H1 (cell line): ENCODE data around the gene TNFSF15. TPM values are rescaled to one million over a fixed set of nuclear protein-coding genes. Genes with fewer than 3 reads are reported as not detected.

Experiments
- CTCF ChIA-PET: fragments of 300-600 bp; sonication (Branson Sonifier 250); formaldehyde crosslinking; loops from one replicate; lab custom pipeline; 2021; ENCODE audit not compliant: partially characterized antibody; lab: Charles Lee
- POLR2A ChIA-PET: fragments of 300-600 bp; sonication (Branson Sonifier 250); formaldehyde crosslinking; loops from one replicate; lab custom pipeline; 2021; ENCODE audit warnings: inconsistent platforms; ENCODE audit not compliant: partially characterized antibody; lab: Charles Lee
- DNase-seq, 2 experiments: peaks; one replicate each; pipeline versions ENCODE4 v3.0.0 to v3.0.0-alpha.2; 2010 to 2022; ENCODE audit warnings: low spot score in 2 of 2, low read depth in 1 of 2, mixed read lengths in 1 of 2
- FAIRE-seq: peaks from 2 replicates; lab custom pipeline; 2011; peaks lifted over from hg19 to GRCh38; lab: Jason Lieb, UNC
- H2AFZ ChIP-seq: 2 replicates; pipeline ENCODE4 v1.8.1; 2012; ENCODE audit warnings: low read length, inconsistent platforms
- H2AK5ac ChIP-seq: 2 replicates; pipeline ENCODE4 v1.6.1; 2013; ENCODE audit warnings: low read depth, low read length
- H2BK120ac ChIP-seq: replicated peaks from 2 replicates; pipeline ENCODE3; 2013; ENCODE audit warnings: low read depth, low read length, inconsistent platforms
- H2BK12ac ChIP-seq: 2 replicates; pipeline ENCODE4 v1.6.1; 2013; ENCODE audit warnings: low read depth, low read length
- H2BK15ac ChIP-seq: 2 replicates; pipeline ENCODE4 v1.6.1; 2013; ENCODE audit warnings: low read length
- H2BK20ac ChIP-seq: 2 replicates; pipeline ENCODE4 v1.6.1; 2013; ENCODE audit warnings: low read length
- H2BK5ac ChIP-seq: 2 replicates; pipeline ENCODE4 v1.6.1; 2013; ENCODE audit warnings: low read depth, low read length
- H3K14ac ChIP-seq: 2 replicates; pipeline ENCODE4 v1.6.1; 2013; ENCODE audit warnings: inconsistent platforms; ENCODE audit not compliant: insufficient read length
- H3K18ac ChIP-seq: 2 replicates; pipeline ENCODE4 v1.6.1; 2013; ENCODE audit warnings: low read length; ENCODE audit errors: extremely low read depth
- H3K23ac ChIP-seq: 2 replicates; pipeline ENCODE4 v1.6.1; 2013; ENCODE audit warnings: inconsistent platforms; ENCODE audit not compliant: insufficient read length
- H3K23me2 ChIP-seq: 2 replicates; pipeline ENCODE4 v1.6.1; 2013; ENCODE audit warnings: low read depth, low read length
- H3K27ac ChIP-seq: 2 replicates; pipeline ENCODE4 v1.6.1; 2011; ENCODE audit warnings: low read depth, low read length, inconsistent platforms
- H3K27me3 ChIP-seq, 4 experiments: replicated peaks in 1 of 4; 1 replicate in 1 of 4; 2 replicates in 3 of 4; pipeline versions ENCODE4 v1.6.1 to v1.8.1; 2011 to 2013; ENCODE audit warnings: low read length in 3 of 4, mild to moderate bottlenecking in 3 of 4, inconsistent platforms in 2 of 4, mixed read lengths in 2 of 4, moderate library complexity in 1 of 4; ENCODE audit not compliant: control insufficient read depth in 3 of 4, insufficient read depth in 3 of 4; ENCODE audit errors: extremely low read depth in 1 of 4
- H3K36me3 ChIP-seq, 4 experiments: 2 replicates each; pipeline versions ENCODE4 v1.6.1 to v1.8.1; 2011 to 2013; ENCODE audit warnings: mild to moderate bottlenecking in 4 of 4, low read length in 3 of 4, moderate library complexity in 2 of 4, control low read depth in 1 of 4, inconsistent platforms in 1 of 4; ENCODE audit not compliant: insufficient read depth in 4 of 4, control insufficient read depth in 2 of 4
- H3K4ac ChIP-seq: replicated peaks from 2 replicates; pipeline ENCODE3; 2013; ENCODE audit warnings: low read length, low read depth, mixed read lengths, inconsistent platforms; ENCODE audit not compliant: insufficient read length
- H3K4me1 ChIP-seq, 4 experiments: replicated peaks in 1 of 4; 1 replicate in 1 of 4; 2 replicates in 3 of 4; pipeline versions ENCODE4 v1.6.1 to v1.8.1; 2011 to 2013; ENCODE audit warnings: low read length in 3 of 4, inconsistent platforms in 2 of 4, mixed read lengths in 1 of 4; ENCODE audit not compliant: insufficient read depth in 4 of 4, control insufficient read depth in 3 of 4
- H3K4me2 ChIP-seq, 2 experiments: 2 replicates each; pipeline versions ENCODE4 v1.6.1 to v1.8.1; 2011 to 2013; ENCODE audit warnings: low read depth in 2 of 2, low read length in 2 of 2, control low read depth in 1 of 2, inconsistent platforms in 1 of 2, mild to moderate bottlenecking in 1 of 2; ENCODE audit not compliant: insufficient read depth in 1 of 2
- H3K4me3 ChIP-seq, 4 experiments: fragments of 200-600, 300-600 bp in 1 of 4; sonication (generic), shearing (Covaris generic), sonication (Bioruptor Twin) in 1 of 4; 2 replicates each; pipeline versions ENCODE4 v1.5.1 to v1.8.1; 2011 to 2016; ENCODE audit warnings: low read length in 4 of 4, low read depth in 3 of 4, control low read depth in 2 of 4, inconsistent platforms in 2 of 4, mild to moderate bottlenecking in 2 of 4, mixed read lengths in 1 of 4, moderate library complexity in 1 of 4; ENCODE audit not compliant: insufficient read depth in 2 of 4; ENCODE audit errors: extremely low read depth in 1 of 4
- H3K56ac ChIP-seq: replicated peaks from 2 replicates; pipeline ENCODE3; 2013; ENCODE audit warnings: low read depth, mild to moderate bottlenecking, mixed read lengths, low read length, inconsistent platforms; ENCODE audit not compliant: insufficient read length
- H3K79me1 ChIP-seq: 2 replicates; pipeline ENCODE4 v1.6.1; 2013; ENCODE audit warnings: low read depth, low read length, control low read depth
- H3K79me2 ChIP-seq, 2 experiments: 2 replicates each; pipeline versions ENCODE4 v1.6.1 to v1.8.1; 2012 to 2013; ENCODE audit warnings: low read length in 2 of 2, mild to moderate bottlenecking in 2 of 2, inconsistent platforms in 1 of 2; ENCODE audit not compliant: insufficient read depth in 2 of 2, control insufficient read depth in 1 of 2
- H3K9ac ChIP-seq, 4 experiments: replicated peaks in 1 of 4; 1 replicate in 1 of 4; 2 replicates in 3 of 4; pipeline versions ENCODE4 v1.6.1 to v1.8.1; 2011 to 2013; ENCODE audit warnings: low read depth in 3 of 4, low read length in 3 of 4, control low read depth in 2 of 4, mild to moderate bottlenecking in 2 of 4, moderate library complexity in 2 of 4, inconsistent platforms in 1 of 4; ENCODE audit errors: extremely low read depth in 1 of 4
- H3K9me3 ChIP-seq, 2 experiments: 2 replicates each; pipeline versions ENCODE4 v1.6.1 to v1.8.1; 2012 to 2013; ENCODE audit warnings: mild to moderate bottlenecking in 2 of 2, moderate library complexity in 2 of 2, control low read depth in 1 of 2, inconsistent platforms in 1 of 2, low read depth in 1 of 2, low read length in 1 of 2, mixed read lengths in 1 of 2; ENCODE audit not compliant: insufficient read depth in 2 of 2
- H4K20me1 ChIP-seq, 2 experiments: replicated peaks in 1 of 2; 2 replicates each; pipeline versions ENCODE3 to v1.8.1; 2011 to 2013; ENCODE audit warnings: inconsistent platforms in 2 of 2, low read length in 2 of 2, mild to moderate bottlenecking in 1 of 2; ENCODE audit not compliant: insufficient read depth in 2 of 2, control insufficient read depth in 1 of 2
- H4K5ac ChIP-seq: 2 replicates; pipeline ENCODE4 v1.6.1; 2013; ENCODE audit warnings: low read length, low read depth, mixed read lengths, inconsistent platforms; ENCODE audit not compliant: insufficient read length
- H4K8ac ChIP-seq: 2 replicates; pipeline ENCODE4 v1.8.0; 2013; ENCODE audit warnings: mild to moderate bottlenecking, moderate library complexity, low read length, inconsistent platforms; ENCODE audit not compliant: insufficient read depth; ENCODE audit errors: extremely low read depth
- H4K91ac ChIP-seq: replicated peaks from 2 replicates; pipeline ENCODE3; 2013; ENCODE audit warnings: low read length, mixed read lengths, inconsistent platforms; ENCODE audit not compliant: insufficient read length
- ATF3 ChIP-seq: IDR thresholded peaks from 2 replicates; pipeline ENCODE4 v1.6.1; 2011; ENCODE audit warnings: low read depth, mild to moderate bottlenecking, low read length; ENCODE audit not compliant: insufficient read depth
- EP300 ChIP-seq, 2 experiments: IDR thresholded peaks; 1 replicate in 1 of 2; 2 replicates in 1 of 2; pipeline ENCODE4 v1.6.1; 2011 to 2012; ENCODE audit warnings: low read depth in 2 of 2, low read length in 2 of 2, mild to moderate bottlenecking in 2 of 2, borderline replicate concordance in 1 of 2, inconsistent platforms in 1 of 2, moderate library complexity in 1 of 2
- GABPA ChIP-seq: IDR thresholded peaks from 2 replicates; pipeline ENCODE4 v1.6.1; 2011; ENCODE audit warnings: mild to moderate bottlenecking, low read length, moderate library complexity, borderline replicate concordance; ENCODE audit not compliant: insufficient read depth
- MAFK ChIP-seq: IDR thresholded peaks from 2 replicates; pipeline ENCODE4 v1.6.1; 2012; ENCODE audit warnings: low read depth, mild to moderate bottlenecking, improper control_type of control experiment, low read length
- RNF2 ChIP-seq: fragments of 200-900, 300-1000 bp; sonication (generic); IDR thresholded peaks from 2 replicates; pipeline ENCODE4 v1.7.1; 2016; ENCODE audit warnings: borderline replicate concordance, low read depth, mild to moderate bottlenecking, antibody characterized with exemption, low read length; ENCODE audit not compliant: poor library complexity, severe bottlenecking; ENCODE audit errors: missing control alignments
- SIN3A ChIP-seq, 2 experiments: IDR thresholded peaks in 1 of 2; conservative IDR thresholded peaks in 1 of 2; 2 replicates each; pipeline ENCODE4 v1.6.1; 2011 to 2012; ENCODE audit warnings: low read length in 2 of 2, improper control_type of control experiment in 1 of 2, low read depth in 1 of 2, mild to moderate bottlenecking in 1 of 2
- SP2 ChIP-seq: IDR thresholded peaks from 2 replicates; pipeline ENCODE4 v1.6.1; 2012; ENCODE audit warnings: mild to moderate bottlenecking, low read length, inconsistent platforms
- TAF1 ChIP-seq: IDR thresholded peaks from 2 replicates; pipeline ENCODE4 v1.6.1; 2011; ENCODE audit warnings: mild to moderate bottlenecking, low read depth, low read length
- WGBS, 2 experiments: shearing (Covaris generic) in 1 of 2; methylation state at CpG; one replicate each; pipeline versions ENCODE4 v1.1.6 to v1.1.7; 2013 to 2015; ENCODE audit warnings: low lambda C conversion rate in 2 of 2, mixed read lengths in 2 of 2, inconsistent platforms in 1 of 2, low coverage in 1 of 2, missing lambda C conversion rate in 1 of 2; ENCODE audit not compliant: insufficient replicate concordance in 2 of 2, insufficient coverage in 1 of 2, insufficient read length in 1 of 2; ENCODE audit errors: extremely low coverage in 1 of 2, missing lambda C conversion rate in 1 of 2; 5-methylcytosine and 5-hydroxymethylcytosine counted together
- polyA plus RNA-seq, 7 experiments: library from polyadenylated mRNA; depleted of rRNA in 3 of 7; stranded (reverse) in 5 of 7; unstranded in 2 of 7; fragments of >200 nt in 5 of 7; fragments of 200-250 nt in 2 of 7; gene quantifications; 1 replicate in 5 of 7; 2 replicates in 1 of 7; 4 replicates in 1 of 7; pipeline versions ENCODE4 v1.2.1 to v1.2.3, GENCODE V29; 2011 to 2013; ENCODE audit warnings: missing spikeins in 2 of 7, mixed read lengths in 2 of 7
- total RNA-seq: library from RNA; stranded (reverse); fragmentation: NEBNext Ultra II Directional; extraction: Animal tissue kit (Norgen Biotek cat#: 25700); gene quantifications from 2 replicates; pipeline ENCODE4 v1.2.1, GENCODE V29; 2021
- TF ChIP-seq, protein P1 (sequence below): IDR thresholded peaks from 2 replicates; pipeline ENCODE4 v1.6.1; 2011; ENCODE audit warnings: low read length, improper control_type of control experiment

The TNFSF15 gene
- total and polyA plus RNA-seq, 2 of the 8 experiments (the other 6 are each of a cell fraction or from before 2014, with no cell fraction given), result 0.09 to 0.17 TPM

- Histone ChIP-seq H3K4me2 (no peak overlapping the region), H4K20me1 (no peaks in the 10 kb centered on the region), H3K23me2 (no peaks in the 10 kb centered on the region; the same call in 1 of the 2 replicates), H2AFZ (no peak overlapping the region), H3K4me3 (no peak overlapping the region), H4K8ac (no peak overlapping the region), H3K79me1 (no peaks in the 10 kb centered on the region), H4K91ac (no peak overlapping the region), H3K14ac (no peak overlapping the region), H3K36me3 (no peaks in the 10 kb centered on the region), H3K9ac (no peak overlapping the region), H3K27ac (no peak overlapping the region), H3K79me2 (no peaks in the 10 kb centered on the region), H3K9me3 (no peaks in the 10 kb centered on the region), H3K56ac (no peak overlapping the region), H3K4me1 (peaks cover 2 to 9% (median 4%) of the 10 kb centered on the region in 4 experiments; a peak in 6 of 7 replicates), H2BK12ac (no peak overlapping the region), H3K4ac (no peak overlapping the region), H3K18ac (no peak overlapping the region), H2BK20ac (no peak overlapping the region), H2BK5ac (no peak overlapping the region), H2AK5ac (no peak overlapping the region), H2BK15ac (no peak overlapping the region), H3K27me3 (no peaks in the 10 kb centered on the region), H2BK120ac (no peak overlapping the region), H4K5ac (no peak overlapping the region), H3K23ac (no peak overlapping the region)
- DNase-seq, result no peak
- ChIA-PET POLR2A (no interaction called here), CTCF (interaction anchor here (0.6 to 1.8 kb wide), 4 partner anchors 13 to 437 kb away, joined by 3 to 5 read pairs (median 4); no protein-coding TSS in a partner anchor)
- no peak for FAIRE-seq
- WGBS, 2 experiments, result 88% methylated on average over 2 of the region's 2 CpGs; no CpG with 5 or more reads in 1 of the 2 experiments
- TF ChIP-seq ATF3 (no peak), TAF1 (no peak), GABPA (no peak), SIN3A (conservative IDR thresholded peaks at IDR 0.05 in 1 of 2, IDR thresholded peaks at IDR 0.05 in 1 of 2; ENCODE audit: low read depth in 1 of 2, low read length in 2 of 2) (no peak), EP300 (IDR thresholded peaks at IDR 0.05; ENCODE audit: borderline replicate concordance in 1 of 2, low read depth in 2 of 2, low read length in 2 of 2) (no peak), MAFK (no peak), SP2 (no peak), RNF2 (no peak)
- TF ChIP-seq, protein P1, sequence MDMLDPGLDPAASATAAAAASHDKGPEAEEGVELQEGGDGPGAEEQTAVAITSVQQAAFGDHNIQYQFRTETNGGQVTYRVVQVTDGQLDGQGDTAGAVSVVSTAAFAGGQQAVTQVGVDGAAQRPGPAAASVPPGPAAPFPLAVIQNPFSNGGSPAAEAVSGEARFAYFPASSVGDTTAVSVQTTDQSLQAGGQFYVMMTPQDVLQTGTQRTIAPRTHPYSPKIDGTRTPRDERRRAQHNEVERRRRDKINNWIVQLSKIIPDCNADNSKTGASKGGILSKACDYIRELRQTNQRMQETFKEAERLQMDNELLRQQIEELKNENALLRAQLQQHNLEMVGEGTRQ, result no peak
These were observed 6.9 kb downstream of the TNFSF15 start for GRCh38 chr9:114798780-114799427.
